ENCODE data around the gene TDG. TPM values are rescaled to one million over a fixed set of nuclear protein-coding genes. Genes with fewer than 3 reads are reported as not detected.

TDG gene
- total and polyA plus RNA-seq, 2 experiments from 2014 or later, result 27.9 to 47.9 TPM

Other genes with a start within 250 kb of the TDG start
- 6.1 and 6.3 TPM in 2 replicates for gene NT5DC3, start 124.6 kb upstream of the TDG start, total RNA-seq
- gene NT5DC3, start 124.6 kb upstream of the TDG start, polyA plus RNA-seq, result 2.8 and 4.4 TPM in 2 replicates
- gene HSP90B1, start 35.5 kb upstream of the TDG start, total RNA-seq, result 1,226 and 1,309 TPM in 2 replicates
- gene HSP90B1, start 35.5 kb upstream of the TDG start, polyA plus RNA-seq, result 1,289 and 1,449 TPM in 2 replicates
- gene GLT8D2, start 84.3 kb downstream of the TDG start, total RNA-seq, result 24.8 and 30.8 TPM in 2 replicates
- 24.4 and 29.2 TPM in 2 replicates for gene GLT8D2, start 84.3 kb downstream of the TDG start, polyA plus RNA-seq
- gene HCFC2, start 98.7 kb downstream of the TDG start, total RNA-seq, result 14.7 and 15.1 TPM in 2 replicates
- 7.5 and 9.7 TPM in 2 replicates for gene HCFC2, start 98.7 kb downstream of the TDG start, polyA plus RNA-seq
- gene NFYB, start 172.3 kb downstream of the TDG start, total RNA-seq, result 16.1 and 27.5 TPM in 2 replicates
- 20.4 and 31.2 TPM in 2 replicates for gene NFYB, start 172.3 kb downstream of the TDG start, polyA plus RNA-seq
- gene TXNRD1, start 249.9 kb downstream of the TDG start, total RNA-seq, result 103 and 113 TPM in 2 replicates
- 40.4 and 49.8 TPM in 2 replicates for gene TXNRD1, start 249.9 kb downstream of the TDG start, polyA plus RNA-seq